Stimulated activated CD8-positive, alpha-beta memory T cell treated with anti-CD3 and anti-CD28 coated beads, Interleukin-4, amount 100 ng/mL, for 48 hours (primary cell): Measurements from ENCODE around the gene TXNIP.

Source experiments
- DNase-seq: peaks from one replicate; pipeline ENCODE4 v3.0.0-alpha.2; 2020

TXNIP gene

GRCh38 chr1:145983960-145984830, 12.2 kb downstream of the TXNIP start:
- no peak for DNase-seq

GRCh38 chr1:145983206-145983675, 13.1 kb downstream of the TXNIP start:
- no peak for DNase-seq

- no peak for DNase-seq
Measured at GRCh38 chr1:145982010-145982723, 14.2 kb downstream of the TXNIP start.

- DNase-seq, result no peak
Measured at GRCh38 chr1:145980457-145980994, 15.9 kb downstream of the TXNIP start.

- DNase-seq, result peak; percentile 36
Measured at GRCh38 chr1:145979746-145980456, 16.5 kb downstream of the TXNIP start.

- DNase-seq, result peak; percentile 85
Measured at GRCh38 chr1:145978854-145979745, 17.3 kb downstream of the TXNIP start.

GRCh38 chr1:145978471-145978853, 17.9 kb downstream of the TXNIP start:
- DNase-seq, result no peak

GRCh38 chr1:145977486-145978470, 18.6 kb downstream of the TXNIP start:
- DNase-seq, result peak; percentile 77

- DNase-seq, result no peak
Measured at GRCh38 chr1:145977016-145977415, 19.4 kb downstream of the TXNIP start.

- no peak for DNase-seq
Measured at GRCh38 chr1:145975216-145975615, 21.2 kb downstream of the TXNIP start.

GRCh38 chr1:145974721-145975120, 21.7 kb downstream of the TXNIP start:
- no peak for DNase-seq

- no peak for DNase-seq
Measured at GRCh38 chr1:145972580-145972979, 23.8 kb downstream of the TXNIP start.

- DNase-seq, result no peak
Measured at GRCh38 chr1:145967288-145967687, 29.1 kb downstream of the TXNIP start.

GRCh38 chr1:145965119-145965744, 31.1 kb downstream of the TXNIP start:
- no peak for DNase-seq

- DNase-seq, result peak; percentile 93
Measured at GRCh38 chr1:145964328-145965118, 31.9 kb downstream of the TXNIP start, which contains the start of the genes ANKRD34A and POLR3GL. Gene ANKRD34A (minus strand): TSS chr1:145964575. CDS start chr1:145961759, 2,816 bp downstream. Gene POLR3GL (plus strand): TSS chr1:145964690. CDS start chr1:145974866, 10,176 bp downstream.

- no peak for DNase-seq
Measured at GRCh38 chr1:145963265-145964019, 32.9 kb downstream of the TXNIP start.

- peak; percentile 55 for DNase-seq
Measured at GRCh38 chr1:145962157-145963102, 33.9 kb downstream of the TXNIP start.
